A673 (cell line): ENCODE results near the gene MAP3K9.

Experiments used
- CTCF ChIP-seq: fragments of 300-800, 200-600 bp; sonication (generic); conservative IDR thresholded peaks from 2 replicates; pipeline ENCODE4 v1.5.1; 2017; ENCODE audit warnings: low read depth, mild to moderate bottlenecking, antibody characterized with exemption, low read length, moderate library complexity, mixed read lengths
- EZH2 ChIP-seq: fragments of 200-600 bp; sonication (generic); IDR thresholded peaks from 2 replicates; pipeline ENCODE4 v1.6.1; 2017; ENCODE audit warnings: borderline replicate concordance, low read depth, mild to moderate bottlenecking, mixed read lengths, antibody characterized with exemption, low read length; ENCODE audit not compliant: poor library complexity, severe bottlenecking

GRCh38 chr14:70700955-70701585 is 108.2 kb downstream of the MAP3K9 start:
- TF ChIP-seq CTCF = no peak
- TF ChIP-seq EZH2 = no peak
